HepG2 (cell line): Measurements from ENCODE around the gene PTGDS.

Experiments used
- POLR2A ChIP-seq, 2 experiments: IDR thresholded peaks; 2 replicates each; pipeline ENCODE4 v1.6.1; 2011; ENCODE audit warnings: low read depth in 2 of 2, low read length in 2 of 2, mild to moderate bottlenecking in 1 of 2, moderate library complexity in 1 of 2; ENCODE audit not compliant: insufficient read depth in 1 of 2
- SMAD3 ChIP-seq: sonication (generic); formaldehyde crosslinking; IDR thresholded peaks from 2 replicates; pipeline ENCODE4 v1.4.0; 2020; ENCODE audit warnings: missing genetic modification reagents
- TAF1 ChIP-seq: sonication (generic); formaldehyde crosslinking; IDR thresholded peaks from 2 replicates; pipeline ENCODE4 v1.4.0; 2020; ENCODE audit warnings: missing genetic modification reagents
- ZFP36L2 ChIP-seq: sonication (generic); formaldehyde crosslinking; IDR thresholded peaks from 2 replicates; pipeline ENCODE4 v1.4.0; 2020; ENCODE audit warnings: missing genetic modification reagents
- TF ChIP-seq, protein P1 (sequence below): sonication (generic); formaldehyde crosslinking; IDR thresholded peaks from 2 replicates; pipeline ENCODE4 v1.4.0; 2020; ENCODE audit warnings: missing genetic modification reagents
- TF ChIP-seq, protein P2 (sequence below): IDR thresholded peaks from 2 replicates; pipeline ENCODE4 v1.6.1; 2016; ENCODE audit warnings: missing compliant biosample characterization, missing genetic modification reagents, borderline replicate concordance
- TF ChIP-seq, protein P3 (sequence below): sonication (generic); formaldehyde crosslinking; IDR thresholded peaks from 2 replicates; pipeline ENCODE4 v1.5.0; 2020; ENCODE audit warnings: mild to moderate bottlenecking, missing genetic modification reagents, moderate library complexity

DNA sequence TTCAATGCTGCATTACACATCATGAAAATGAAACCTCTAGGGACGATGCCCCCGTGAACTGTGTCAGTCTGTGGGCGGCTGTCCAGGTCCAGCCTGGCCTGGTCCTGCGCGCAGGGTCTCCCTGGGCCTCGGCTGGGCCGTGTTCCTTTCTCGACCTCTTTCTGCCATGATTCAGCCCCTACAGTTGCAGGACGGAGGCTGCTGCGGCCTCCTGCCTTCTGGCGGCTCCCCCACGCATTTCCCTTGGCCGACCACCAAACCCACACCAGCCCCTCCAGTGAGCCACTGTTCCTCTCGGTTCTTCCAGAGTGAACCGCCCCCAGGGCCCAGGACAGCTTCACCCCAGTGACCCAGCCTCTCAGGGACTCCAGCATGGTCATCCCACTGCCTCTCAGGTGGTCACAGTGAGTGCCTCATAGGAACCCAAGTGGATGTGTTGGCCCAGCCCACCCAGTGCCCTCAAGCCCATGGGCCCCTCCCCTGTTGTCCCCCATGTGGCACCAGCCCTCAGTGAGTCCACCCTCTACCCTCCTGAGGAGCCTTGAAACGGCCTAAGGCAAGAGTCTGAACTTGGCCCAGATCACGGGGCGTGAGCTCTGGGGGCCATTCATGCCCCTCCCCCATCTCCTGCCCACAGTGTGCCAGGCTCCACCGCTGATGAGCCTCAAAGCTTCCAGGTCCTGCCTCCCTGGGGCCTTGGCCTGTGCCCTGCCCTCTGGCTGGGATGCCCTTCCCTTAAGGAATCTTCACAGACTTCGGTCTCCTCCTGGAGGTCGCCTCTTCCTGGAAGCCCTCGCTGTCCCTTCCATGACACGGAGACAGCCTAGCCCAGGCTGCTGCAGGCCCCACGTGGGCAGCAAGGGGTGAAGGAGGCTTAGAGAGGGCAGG, 29.1 kb downstream of the PTGDS start:
- TF ChIP-seq, protein P1, sequence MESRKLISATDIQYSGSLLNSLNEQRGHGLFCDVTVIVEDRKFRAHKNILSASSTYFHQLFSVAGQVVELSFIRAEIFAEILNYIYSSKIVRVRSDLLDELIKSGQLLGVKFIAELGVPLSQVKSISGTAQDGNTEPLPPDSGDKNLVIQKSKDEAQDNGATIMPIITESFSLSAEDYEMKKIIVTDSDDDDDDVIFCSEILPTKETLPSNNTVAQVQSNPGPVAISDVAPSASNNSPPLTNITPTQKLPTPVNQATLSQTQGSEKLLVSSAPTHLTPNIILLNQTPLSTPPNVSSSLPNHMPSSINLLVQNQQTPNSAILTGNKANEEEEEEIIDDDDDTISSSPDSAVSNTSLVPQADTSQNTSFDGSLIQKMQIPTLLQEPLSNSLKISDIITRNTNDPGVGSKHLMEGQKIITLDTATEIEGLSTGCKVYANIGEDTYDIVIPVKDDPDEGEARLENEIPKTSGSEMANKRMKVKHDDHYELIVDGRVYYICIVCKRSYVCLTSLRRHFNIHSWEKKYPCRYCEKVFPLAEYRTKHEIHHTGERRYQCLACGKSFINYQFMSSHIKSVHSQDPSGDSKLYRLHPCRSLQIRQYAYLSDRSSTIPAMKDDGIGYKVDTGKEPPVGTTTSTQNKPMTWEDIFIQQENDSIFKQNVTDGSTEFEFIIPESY (CRISPR knock-in tag), result no peak
- TF ChIP-seq TAF1 (CRISPR knock-in tag), result no peak
- TF ChIP-seq, protein P2, sequence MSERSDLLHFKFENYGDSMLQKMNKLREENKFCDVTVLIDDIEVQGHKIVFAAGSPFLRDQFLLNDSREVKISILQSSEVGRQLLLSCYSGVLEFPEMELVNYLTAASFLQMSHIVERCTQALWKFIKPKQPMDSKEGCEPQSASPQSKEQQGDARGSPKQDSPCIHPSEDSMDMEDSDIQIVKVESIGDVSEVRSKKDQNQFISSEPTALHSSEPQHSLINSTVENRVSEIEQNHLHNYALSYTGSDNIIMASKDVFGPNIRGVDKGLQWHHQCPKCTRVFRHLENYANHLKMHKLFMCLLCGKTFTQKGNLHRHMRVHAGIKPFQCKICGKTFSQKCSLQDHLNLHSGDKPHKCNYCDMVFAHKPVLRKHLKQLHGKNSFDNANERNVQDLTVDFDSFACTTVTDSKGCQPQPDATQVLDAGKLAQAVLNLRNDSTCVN (CRISPR knock-in tag), result no peak
- TF ChIP-seq, protein P3, sequence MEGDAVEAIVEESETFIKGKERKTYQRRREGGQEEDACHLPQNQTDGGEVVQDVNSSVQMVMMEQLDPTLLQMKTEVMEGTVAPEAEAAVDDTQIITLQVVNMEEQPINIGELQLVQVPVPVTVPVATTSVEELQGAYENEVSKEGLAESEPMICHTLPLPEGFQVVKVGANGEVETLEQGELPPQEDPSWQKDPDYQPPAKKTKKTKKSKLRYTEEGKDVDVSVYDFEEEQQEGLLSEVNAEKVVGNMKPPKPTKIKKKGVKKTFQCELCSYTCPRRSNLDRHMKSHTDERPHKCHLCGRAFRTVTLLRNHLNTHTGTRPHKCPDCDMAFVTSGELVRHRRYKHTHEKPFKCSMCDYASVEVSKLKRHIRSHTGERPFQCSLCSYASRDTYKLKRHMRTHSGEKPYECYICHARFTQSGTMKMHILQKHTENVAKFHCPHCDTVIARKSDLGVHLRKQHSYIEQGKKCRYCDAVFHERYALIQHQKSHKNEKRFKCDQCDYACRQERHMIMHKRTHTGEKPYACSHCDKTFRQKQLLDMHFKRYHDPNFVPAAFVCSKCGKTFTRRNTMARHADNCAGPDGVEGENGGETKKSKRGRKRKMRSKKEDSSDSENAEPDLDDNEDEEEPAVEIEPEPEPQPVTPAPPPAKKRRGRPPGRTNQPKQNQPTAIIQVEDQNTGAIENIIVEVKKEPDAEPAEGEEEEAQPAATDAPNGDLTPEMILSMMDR (CRISPR knock-in tag), result no peak
- no peak for TF ChIP-seq SMAD3 (CRISPR knock-in tag)
- TF ChIP-seq ZFP36L2 (CRISPR knock-in tag), result no peak
- TF ChIP-seq POLR2A (IDR thresholded peaks at IDR 0.05; ENCODE audit: insufficient read depth in 1 of 2, low read depth in 2 of 2, low read length in 2 of 2), result no peak
